ENCODE data around the gene IQGAP2. TPM values are rescaled to one million over a fixed set of nuclear protein-coding genes. Genes with fewer than 3 reads are reported as not detected.
A peak's percentile ranks its signal among the peaks of the same experiment; 100 is the strongest.

The IQGAP2 gene
- total RNA-seq, 1 donor from 2014 or later, result 1.4 TPM

DNA sequence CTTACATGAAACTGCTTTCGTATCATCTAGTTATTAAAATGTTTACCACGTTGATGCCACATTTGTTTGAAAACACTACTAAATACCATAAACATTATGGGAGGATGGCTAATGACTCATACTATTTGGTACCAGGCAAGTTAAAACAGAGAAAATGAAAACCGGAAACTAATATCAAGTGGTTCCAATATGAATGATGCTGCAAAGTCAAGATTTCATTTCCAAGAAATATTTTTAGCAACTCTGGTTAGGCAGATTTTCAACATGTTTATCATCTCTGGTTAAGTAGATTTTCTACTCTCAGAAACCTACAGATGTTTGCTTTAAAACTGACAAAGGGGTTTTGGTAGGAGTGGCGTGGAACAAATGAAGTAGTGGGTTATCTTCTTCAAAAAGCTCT, 307.9 kb downstream of the IQGAP2 start:
- H3K27me3 Mint-ChIP-seq (ENCODE audit: unreplicated experiment), result peaks cover 6% of the 10 kb centered on the region
- H3K36me3 Mint-ChIP-seq (ENCODE audit: unreplicated experiment), result no peaks in the 10 kb centered on the region
- H3K27ac Mint-ChIP-seq (ENCODE audit: unreplicated experiment), result no peak overlapping the region
- no peaks in the 10 kb centered on the region for H3K9me3 Mint-ChIP-seq (ENCODE audit: unreplicated experiment)
- no peaks in the 10 kb centered on the region for H3K4me1 Mint-ChIP-seq (ENCODE audit: low read depth, unreplicated experiment)
- TF ChIP-seq, protein P1, sequence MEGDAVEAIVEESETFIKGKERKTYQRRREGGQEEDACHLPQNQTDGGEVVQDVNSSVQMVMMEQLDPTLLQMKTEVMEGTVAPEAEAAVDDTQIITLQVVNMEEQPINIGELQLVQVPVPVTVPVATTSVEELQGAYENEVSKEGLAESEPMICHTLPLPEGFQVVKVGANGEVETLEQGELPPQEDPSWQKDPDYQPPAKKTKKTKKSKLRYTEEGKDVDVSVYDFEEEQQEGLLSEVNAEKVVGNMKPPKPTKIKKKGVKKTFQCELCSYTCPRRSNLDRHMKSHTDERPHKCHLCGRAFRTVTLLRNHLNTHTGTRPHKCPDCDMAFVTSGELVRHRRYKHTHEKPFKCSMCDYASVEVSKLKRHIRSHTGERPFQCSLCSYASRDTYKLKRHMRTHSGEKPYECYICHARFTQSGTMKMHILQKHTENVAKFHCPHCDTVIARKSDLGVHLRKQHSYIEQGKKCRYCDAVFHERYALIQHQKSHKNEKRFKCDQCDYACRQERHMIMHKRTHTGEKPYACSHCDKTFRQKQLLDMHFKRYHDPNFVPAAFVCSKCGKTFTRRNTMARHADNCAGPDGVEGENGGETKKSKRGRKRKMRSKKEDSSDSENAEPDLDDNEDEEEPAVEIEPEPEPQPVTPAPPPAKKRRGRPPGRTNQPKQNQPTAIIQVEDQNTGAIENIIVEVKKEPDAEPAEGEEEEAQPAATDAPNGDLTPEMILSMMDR (IDR thresholded peaks at IDR 0.05; ENCODE audit: partially characterized antibody, unreplicated experiment), result no peak
- no peak overlapping the region for H3K4me3 Mint-ChIP-seq (ENCODE audit: unreplicated experiment)
- no peak for DNase-seq

GRCh38 chr5:76714751-76715485, 311.8 kb downstream of the IQGAP2 start:
- Mint-ChIP-seq H3K9me3 (ENCODE audit: unreplicated experiment) (peaks cover 7% of the 10 kb centered on the region), H3K36me3 (ENCODE audit: unreplicated experiment) (no peaks in the 10 kb centered on the region), H3K4me1 (ENCODE audit: low read depth, unreplicated experiment) (peaks cover 5% of the 10 kb centered on the region), H3K27me3 (ENCODE audit: unreplicated experiment) (peaks cover 6% of the 10 kb centered on the region), H3K27ac (ENCODE audit: unreplicated experiment) (no peak overlapping the region), H3K4me3 (ENCODE audit: unreplicated experiment) (peak overlapping the region; percentile 95)
- TF ChIP-seq, protein P1 (IDR thresholded peaks at IDR 0.05; ENCODE audit: partially characterized antibody, unreplicated experiment), result no peak
- peak; percentile 16 for DNase-seq

GRCh38 chr5:76715486-76715735, 312.3 kb downstream of the IQGAP2 start:
- peaks cover 5% of the 10 kb centered on the region for H3K4me1 Mint-ChIP-seq (ENCODE audit: low read depth, unreplicated experiment)
- no peak overlapping the region for H3K27ac Mint-ChIP-seq (ENCODE audit: unreplicated experiment)
- TF ChIP-seq, protein P1 (IDR thresholded peaks at IDR 0.05; ENCODE audit: partially characterized antibody, unreplicated experiment), result no peak
- H3K9me3 Mint-ChIP-seq (ENCODE audit: unreplicated experiment), result peaks cover 7% of the 10 kb centered on the region
- peaks cover 6% of the 10 kb centered on the region for H3K27me3 Mint-ChIP-seq (ENCODE audit: unreplicated experiment)
- DNase-seq, result no peak
- H3K36me3 Mint-ChIP-seq (ENCODE audit: unreplicated experiment), result no peaks in the 10 kb centered on the region
- H3K4me3 Mint-ChIP-seq (ENCODE audit: unreplicated experiment), result peak overlapping the region; percentile 95

- Mint-ChIP-seq H3K9me3 (ENCODE audit: unreplicated experiment) (peaks cover 7% of the 10 kb centered on the region), H3K36me3 (ENCODE audit: unreplicated experiment) (no peaks in the 10 kb centered on the region), H3K4me3 (ENCODE audit: unreplicated experiment) (peak within 1 kb of the TSS; percentile 95), H3K27ac (ENCODE audit: unreplicated experiment) (peak within 1 kb of the TSS; percentile 87), H3K4me1 (ENCODE audit: low read depth, unreplicated experiment) (peaks cover 5% of the 10 kb centered on the region), H3K27me3 (ENCODE audit: unreplicated experiment) (peaks cover 6% of the 10 kb centered on the region)
- TF ChIP-seq, protein P1 (IDR thresholded peaks at IDR 0.05; ENCODE audit: partially characterized antibody, unreplicated experiment), result peak; percentile 52
- peak; percentile 87 for DNase-seq
Measured at GRCh38 chr5:76715736-76716455, 312.8 kb downstream of the IQGAP2 start, which contains the start of gene F2R. Gene F2R, plus strand, starts transcription at chr5:76716126. Its CDS starts 182 bp downstream, at chr5:76716308.
